Nephron progenitor cell (in vitro differentiated cells): ENCODE measurements around the gene KIF16B.

Experiments
- DNase-seq: peaks from one replicate; pipeline ENCODE4 v3.0.0; 2021
- H3K27ac Mint-ChIP-seq: 2 replicates; pipeline ENCODE4 v1.8.0; 2021; ENCODE audit warnings: mild to moderate bottlenecking, moderate library complexity, mixed read lengths
- H3K27me3 Mint-ChIP-seq: 2 replicates; pipeline ENCODE4 v1.8.0; 2021; ENCODE audit warnings: mild to moderate bottlenecking, low read depth, mixed read lengths; ENCODE audit not compliant: poor library complexity
- H3K36me3 Mint-ChIP-seq: 2 replicates; pipeline ENCODE4 v1.8.0; 2021; ENCODE audit warnings: low read depth, mixed read lengths
- H3K4me1 Mint-ChIP-seq: 2 replicates; pipeline ENCODE4 v1.8.0; 2021; ENCODE audit warnings: mixed read lengths
- H3K4me3 Mint-ChIP-seq: 2 replicates; pipeline ENCODE4 v1.8.0; 2021; ENCODE audit warnings: mild to moderate bottlenecking, moderate library complexity, mixed read lengths
- H3K9me3 Mint-ChIP-seq: 2 replicates; pipeline ENCODE4 v1.8.0; 2021; ENCODE audit warnings: mild to moderate bottlenecking, moderate library complexity, mixed read lengths
- TF ChIP-seq, protein P1 (sequence below): fragments of 200-600 bp; sonication (generic); IDR thresholded peaks from 2 replicates; pipeline ENCODE4 v1.5.0; 2021; ENCODE audit warnings: antibody characterized with exemption

The KIF16B gene

GRCh38 chr20:16485401-16485800 lies 87.8 kb downstream of the KIF16B start:
- Mint-ChIP-seq H3K4me1 (no peaks in the 10 kb centered on the region), H3K36me3 (peaks cover 44% of the 10 kb centered on the region), H3K27me3 (peaks cover 2% of the 10 kb centered on the region), H3K4me3 (no peak overlapping the region), H3K9me3 (no peaks in the 10 kb centered on the region), H3K27ac (no peak overlapping the region)
- no peak for DNase-seq
- TF ChIP-seq, protein P1, sequence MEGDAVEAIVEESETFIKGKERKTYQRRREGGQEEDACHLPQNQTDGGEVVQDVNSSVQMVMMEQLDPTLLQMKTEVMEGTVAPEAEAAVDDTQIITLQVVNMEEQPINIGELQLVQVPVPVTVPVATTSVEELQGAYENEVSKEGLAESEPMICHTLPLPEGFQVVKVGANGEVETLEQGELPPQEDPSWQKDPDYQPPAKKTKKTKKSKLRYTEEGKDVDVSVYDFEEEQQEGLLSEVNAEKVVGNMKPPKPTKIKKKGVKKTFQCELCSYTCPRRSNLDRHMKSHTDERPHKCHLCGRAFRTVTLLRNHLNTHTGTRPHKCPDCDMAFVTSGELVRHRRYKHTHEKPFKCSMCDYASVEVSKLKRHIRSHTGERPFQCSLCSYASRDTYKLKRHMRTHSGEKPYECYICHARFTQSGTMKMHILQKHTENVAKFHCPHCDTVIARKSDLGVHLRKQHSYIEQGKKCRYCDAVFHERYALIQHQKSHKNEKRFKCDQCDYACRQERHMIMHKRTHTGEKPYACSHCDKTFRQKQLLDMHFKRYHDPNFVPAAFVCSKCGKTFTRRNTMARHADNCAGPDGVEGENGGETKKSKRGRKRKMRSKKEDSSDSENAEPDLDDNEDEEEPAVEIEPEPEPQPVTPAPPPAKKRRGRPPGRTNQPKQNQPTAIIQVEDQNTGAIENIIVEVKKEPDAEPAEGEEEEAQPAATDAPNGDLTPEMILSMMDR: no peak

GRCh38 chr20:16483024-16483423 lies 90.2 kb downstream of the KIF16B start:
- H3K36me3 Mint-ChIP-seq: peaks cover 38% of the 10 kb centered on the region
- no peaks in the 10 kb centered on the region for H3K9me3 Mint-ChIP-seq
- DNase-seq: no peak
- H3K27me3 Mint-ChIP-seq: no peaks in the 10 kb centered on the region
- H3K4me3 Mint-ChIP-seq: no peak overlapping the region
- no peaks in the 10 kb centered on the region for H3K4me1 Mint-ChIP-seq
- H3K27ac Mint-ChIP-seq: no peak overlapping the region
- TF ChIP-seq, protein P1: no peak

GRCh38 chr20:16481977-16482376 lies 91.3 kb downstream of the KIF16B start:
- Mint-ChIP-seq H3K27ac (no peak overlapping the region), H3K27me3 (no peaks in the 10 kb centered on the region), H3K4me1 (no peaks in the 10 kb centered on the region), H3K36me3 (peaks cover 29% of the 10 kb centered on the region), H3K9me3 (no peaks in the 10 kb centered on the region), H3K4me3 (no peak overlapping the region)
- TF ChIP-seq, protein P1: no peak
- no peak for DNase-seq

GRCh38 chr20:16479666-16480065 lies 93.6 kb downstream of the KIF16B start:
- TF ChIP-seq, protein P1: no peak
- no peak overlapping the region for H3K4me3 Mint-ChIP-seq
- H3K4me1 Mint-ChIP-seq: peaks cover 12% of the 10 kb centered on the region
- H3K9me3 Mint-ChIP-seq: no peaks in the 10 kb centered on the region
- H3K27me3 Mint-ChIP-seq: no peaks in the 10 kb centered on the region
- peaks cover 19% of the 10 kb centered on the region for H3K36me3 Mint-ChIP-seq
- H3K27ac Mint-ChIP-seq: no peak overlapping the region
- no peak for DNase-seq

- no peak for DNase-seq
- H3K9me3 Mint-ChIP-seq: no peaks in the 10 kb centered on the region
- H3K27ac Mint-ChIP-seq: no peak overlapping the region
- TF ChIP-seq, protein P1: no peak
- peaks cover 12% of the 10 kb centered on the region for H3K36me3 Mint-ChIP-seq
- peaks cover 12% of the 10 kb centered on the region for H3K4me1 Mint-ChIP-seq
- no peak overlapping the region for H3K4me3 Mint-ChIP-seq
- no peaks in the 10 kb centered on the region for H3K27me3 Mint-ChIP-seq
Observed at GRCh38 chr20:16477632-16478031, 95.6 kb downstream of the KIF16B start.

GRCh38 chr20:16476032-16476431 lies 97.2 kb downstream of the KIF16B start:
- no peak overlapping the region for H3K4me3 Mint-ChIP-seq
- TF ChIP-seq, protein P1: peak; percentile 77

More at GRCh38 chr20:16476032-16476431, 97.2 kb downstream of the KIF16B start:
- no peaks in the 10 kb centered on the region for H3K27me3 Mint-ChIP-seq
- H3K9me3 Mint-ChIP-seq: no peaks in the 10 kb centered on the region
- H3K4me1 Mint-ChIP-seq: peaks cover 12% of the 10 kb centered on the region
- no peak overlapping the region for H3K27ac Mint-ChIP-seq
- no peak for DNase-seq
- peaks cover 19% of the 10 kb centered on the region for H3K36me3 Mint-ChIP-seq
